Osteoblast (primary cell): ENCODE data around the gene HPGDS. TPM values are rescaled to one million over a fixed set of nuclear protein-coding genes. Genes with fewer than 3 reads are reported as not detected.

Experiments
- DNase-seq: peaks from one replicate; pipeline ENCODE4 v3.0.0; 2011; ENCODE audit warnings: low spot score, mixed read lengths; ENCODE audit not compliant: insufficient read length; ENCODE audit errors: missing footprints
- H2AFZ ChIP-seq: 2 replicates; pipeline ENCODE4 v1.6.0; 2011; ENCODE audit warnings: mild to moderate bottlenecking, low read length
- H3K27ac ChIP-seq: 2 replicates; pipeline ENCODE4 v1.5.1; 2011; ENCODE audit warnings: mild to moderate bottlenecking, low read depth, low read length, moderate library complexity
- H3K27me3 ChIP-seq: 2 replicates; pipeline ENCODE4 v1.6.0; 2012; ENCODE audit warnings: mild to moderate bottlenecking, control low read depth, inconsistent platforms, low read length, moderate library complexity; ENCODE audit not compliant: insufficient read depth
- H3K36me3 ChIP-seq: 2 replicates; pipeline ENCODE4 v1.5.1; 2011; ENCODE audit warnings: mild to moderate bottlenecking, low read length, control low read depth, moderate library complexity; ENCODE audit not compliant: insufficient read depth
- H3K4me1 ChIP-seq: 2 replicates; pipeline ENCODE4 v1.5.1; 2011; ENCODE audit warnings: mild to moderate bottlenecking, low read length, control low read depth, moderate library complexity; ENCODE audit not compliant: insufficient read depth
- H3K4me2 ChIP-seq: 2 replicates; pipeline ENCODE4 v1.6.0; 2011; ENCODE audit warnings: mild to moderate bottlenecking, low read length; ENCODE audit not compliant: insufficient read depth
- H3K4me3 ChIP-seq: fragments of 200-600 bp; sonication (generic); 3 replicates; pipeline ENCODE4 v1.5.1; 2012; ENCODE audit warnings: mild to moderate bottlenecking, low read length, inconsistent platforms; ENCODE audit not compliant: insufficient read depth
- H3K79me2 ChIP-seq: 2 replicates; pipeline ENCODE4 v1.6.0; 2012; ENCODE audit warnings: mild to moderate bottlenecking, low read length, control low read depth, inconsistent platforms; ENCODE audit not compliant: insufficient read depth
- H3K9me3 ChIP-seq: 2 replicates; pipeline ENCODE4 v1.5.1; 2011; ENCODE audit warnings: low read depth, low read length, control low read depth
- H4K20me1 ChIP-seq: 2 replicates; pipeline ENCODE4 v1.6.0; 2012; ENCODE audit warnings: mild to moderate bottlenecking, low read length, control low read depth; ENCODE audit not compliant: insufficient read depth
- total RNA-seq: library from RNA; depleted of rRNA; stranded (reverse); fragments of >200 nt; gene quantifications from 2 replicates; pipeline ENCODE4 v1.2.3, GENCODE V29; 2012
- TF ChIP-seq, protein P1 (sequence below): IDR thresholded peaks from 2 replicates; pipeline ENCODE4 v1.5.1; 2011; ENCODE audit warnings: mild to moderate bottlenecking, low read depth, low read length, moderate library complexity; ENCODE audit errors: extremely low read depth

HPGDS gene
- total RNA-seq, 1 donor = not detected

DNA sequence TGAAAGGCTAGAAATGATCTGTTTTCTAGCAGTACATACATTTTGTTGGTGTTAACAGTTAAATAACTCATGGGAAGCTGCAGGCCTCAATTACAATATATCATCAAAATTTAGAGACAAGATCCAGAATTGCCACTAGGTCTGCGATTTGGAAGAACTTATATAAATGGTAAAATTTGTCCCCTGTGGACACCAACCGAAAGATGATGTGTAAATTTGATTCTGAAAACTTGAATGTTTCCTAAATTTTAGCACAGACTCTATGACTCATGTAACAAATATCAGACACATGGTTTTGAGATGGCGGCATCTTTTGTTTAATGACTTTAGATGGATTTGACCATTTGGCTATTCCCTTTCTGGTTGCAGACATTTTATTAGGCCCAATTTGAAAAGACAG, 6.0 kb upstream of the HPGDS start:
- TF ChIP-seq, protein P1, sequence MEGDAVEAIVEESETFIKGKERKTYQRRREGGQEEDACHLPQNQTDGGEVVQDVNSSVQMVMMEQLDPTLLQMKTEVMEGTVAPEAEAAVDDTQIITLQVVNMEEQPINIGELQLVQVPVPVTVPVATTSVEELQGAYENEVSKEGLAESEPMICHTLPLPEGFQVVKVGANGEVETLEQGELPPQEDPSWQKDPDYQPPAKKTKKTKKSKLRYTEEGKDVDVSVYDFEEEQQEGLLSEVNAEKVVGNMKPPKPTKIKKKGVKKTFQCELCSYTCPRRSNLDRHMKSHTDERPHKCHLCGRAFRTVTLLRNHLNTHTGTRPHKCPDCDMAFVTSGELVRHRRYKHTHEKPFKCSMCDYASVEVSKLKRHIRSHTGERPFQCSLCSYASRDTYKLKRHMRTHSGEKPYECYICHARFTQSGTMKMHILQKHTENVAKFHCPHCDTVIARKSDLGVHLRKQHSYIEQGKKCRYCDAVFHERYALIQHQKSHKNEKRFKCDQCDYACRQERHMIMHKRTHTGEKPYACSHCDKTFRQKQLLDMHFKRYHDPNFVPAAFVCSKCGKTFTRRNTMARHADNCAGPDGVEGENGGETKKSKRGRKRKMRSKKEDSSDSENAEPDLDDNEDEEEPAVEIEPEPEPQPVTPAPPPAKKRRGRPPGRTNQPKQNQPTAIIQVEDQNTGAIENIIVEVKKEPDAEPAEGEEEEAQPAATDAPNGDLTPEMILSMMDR = no peak
- Histone ChIP-seq H3K4me2 (no peak overlapping the region), H2AFZ (no peak overlapping the region), H3K79me2 (no peaks in the 10 kb centered on the region), H3K4me3 (no peak overlapping the region), H4K20me1 (no peaks in the 10 kb centered on the region), H3K27me3 (peaks cover 3% of the 10 kb centered on the region), H3K9me3 (no peaks in the 10 kb centered on the region), H3K4me1 (no peaks in the 10 kb centered on the region), H3K27ac (no peak overlapping the region), H3K36me3 (no peaks in the 10 kb centered on the region)
- no peak for DNase-seq

DNA sequence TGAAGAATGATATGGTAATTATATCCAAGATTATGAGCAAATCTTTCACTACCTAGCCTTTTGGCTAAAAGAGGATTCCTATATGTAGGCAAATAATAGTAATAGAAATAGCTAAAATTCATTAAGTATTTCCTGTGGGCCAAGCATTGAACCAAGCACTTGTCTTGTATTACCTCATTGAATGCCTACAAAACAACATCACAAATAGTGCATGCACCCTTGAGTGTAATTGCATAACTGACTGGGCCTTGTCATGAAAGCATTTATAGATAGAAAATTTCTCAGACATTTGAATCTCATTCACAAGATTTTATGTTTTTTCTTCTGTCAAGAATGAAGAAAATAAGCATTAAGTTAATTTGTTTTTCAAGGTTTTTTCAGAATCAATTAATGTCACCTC, 3.9 kb upstream of the HPGDS start:
- Histone ChIP-seq H3K4me1 (no peaks in the 10 kb centered on the region), H3K9me3 (no peaks in the 10 kb centered on the region), H3K27me3 (no peaks in the 10 kb centered on the region), H3K27ac (no peak overlapping the region), H2AFZ (no peak overlapping the region), H3K4me2 (no peak overlapping the region), H4K20me1 (no peaks in the 10 kb centered on the region), H3K36me3 (no peaks in the 10 kb centered on the region), H3K79me2 (no peaks in the 10 kb centered on the region), H3K4me3 (no peak overlapping the region)
- TF ChIP-seq, protein P1 = no peak
- no peak for DNase-seq

DNA sequence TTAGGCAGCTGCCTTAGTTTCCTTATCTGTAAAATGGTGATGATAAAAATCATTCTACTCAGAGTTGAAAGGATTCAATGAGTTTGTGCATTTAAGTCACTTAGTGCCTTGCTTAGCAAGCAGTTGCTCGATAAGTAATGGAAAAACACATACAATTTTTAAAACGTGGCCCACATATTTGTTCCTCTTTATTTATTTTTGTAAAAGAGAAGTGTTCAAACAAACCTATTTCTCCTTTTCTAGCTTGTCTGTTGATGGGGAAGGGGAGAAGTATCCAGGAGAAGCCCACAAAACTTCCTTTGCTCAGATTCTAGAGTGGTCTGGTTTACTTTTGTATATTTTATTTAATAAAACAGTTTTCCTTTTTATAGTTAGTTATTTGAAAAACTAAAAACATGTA, 3.3 kb upstream of the HPGDS start:
- Histone ChIP-seq H4K20me1 (no peaks in the 10 kb centered on the region), H3K27me3 (no peaks in the 10 kb centered on the region), H3K9me3 (no peaks in the 10 kb centered on the region), H3K4me1 (no peaks in the 10 kb centered on the region), H3K27ac (no peak overlapping the region), H3K36me3 (no peaks in the 10 kb centered on the region), H3K4me2 (no peak overlapping the region), H3K4me3 (no peak overlapping the region), H2AFZ (no peak overlapping the region), H3K79me2 (no peaks in the 10 kb centered on the region)
- DNase-seq = no peak
- TF ChIP-seq, protein P1 = no peak

DNA sequence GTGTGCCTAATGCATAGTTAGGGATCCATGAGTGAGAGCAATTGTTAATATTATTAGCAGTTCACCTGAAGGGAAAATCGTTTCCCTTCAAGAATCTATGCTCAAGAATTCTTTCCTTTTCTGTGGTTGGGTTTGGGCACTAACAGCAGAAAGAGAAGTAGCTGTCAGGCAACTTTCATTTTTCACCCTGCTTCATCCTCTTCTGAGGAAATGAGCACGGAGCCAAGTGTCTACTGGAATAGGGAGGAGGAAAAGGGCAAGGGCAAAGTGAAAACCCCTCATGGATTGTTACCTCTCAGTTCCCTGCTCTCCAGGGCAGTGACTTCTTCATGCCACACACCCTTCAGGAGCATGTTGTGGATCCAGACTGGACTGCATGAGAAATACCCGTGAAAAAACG, 2.6 kb upstream of the HPGDS start:
- Histone ChIP-seq H3K27ac (no peak overlapping the region), H4K20me1 (no peaks in the 10 kb centered on the region), H3K4me3 (no peak overlapping the region), H3K36me3 (no peaks in the 10 kb centered on the region), H3K9me3 (no peaks in the 10 kb centered on the region), H2AFZ (peak overlapping the region; percentile 36), H3K79me2 (no peaks in the 10 kb centered on the region), H3K27me3 (no peaks in the 10 kb centered on the region), H3K4me1 (no peaks in the 10 kb centered on the region), H3K4me2 (peak overlapping the region; percentile 24)
- no peak for DNase-seq
- TF ChIP-seq, protein P1 = no peak
